Osteoblast (primary cell): Measurements from ENCODE around the gene TBCA. TPM values are rescaled to one million over a fixed set of nuclear protein-coding genes. Genes with fewer than 3 reads are reported as not detected.
A peak's percentile ranks its signal among the peaks of the same experiment; 100 is the strongest.

Source experiments
- DNase-seq: peaks from one replicate; pipeline ENCODE4 v3.0.0; 2011; ENCODE audit warnings: low spot score, mixed read lengths; ENCODE audit not compliant: insufficient read length; ENCODE audit errors: missing footprints
- H2AFZ ChIP-seq: 2 replicates; pipeline ENCODE4 v1.6.0; 2011; ENCODE audit warnings: mild to moderate bottlenecking, low read length
- H3K27ac ChIP-seq: 2 replicates; pipeline ENCODE4 v1.5.1; 2011; ENCODE audit warnings: mild to moderate bottlenecking, low read depth, low read length, moderate library complexity
- H3K27me3 ChIP-seq: 2 replicates; pipeline ENCODE4 v1.6.0; 2012; ENCODE audit warnings: mild to moderate bottlenecking, control low read depth, inconsistent platforms, low read length, moderate library complexity; ENCODE audit not compliant: insufficient read depth
- H3K36me3 ChIP-seq: 2 replicates; pipeline ENCODE4 v1.5.1; 2011; ENCODE audit warnings: mild to moderate bottlenecking, low read length, control low read depth, moderate library complexity; ENCODE audit not compliant: insufficient read depth
- H3K4me1 ChIP-seq: 2 replicates; pipeline ENCODE4 v1.5.1; 2011; ENCODE audit warnings: mild to moderate bottlenecking, low read length, control low read depth, moderate library complexity; ENCODE audit not compliant: insufficient read depth
- H3K4me2 ChIP-seq: 2 replicates; pipeline ENCODE4 v1.6.0; 2011; ENCODE audit warnings: mild to moderate bottlenecking, low read length; ENCODE audit not compliant: insufficient read depth
- H3K4me3 ChIP-seq: fragments of 200-600 bp; sonication (generic); 3 replicates; pipeline ENCODE4 v1.5.1; 2012; ENCODE audit warnings: mild to moderate bottlenecking, low read length, inconsistent platforms; ENCODE audit not compliant: insufficient read depth
- H3K79me2 ChIP-seq: 2 replicates; pipeline ENCODE4 v1.6.0; 2012; ENCODE audit warnings: mild to moderate bottlenecking, low read length, control low read depth, inconsistent platforms; ENCODE audit not compliant: insufficient read depth
- H3K9me3 ChIP-seq: 2 replicates; pipeline ENCODE4 v1.5.1; 2011; ENCODE audit warnings: low read depth, low read length, control low read depth
- H4K20me1 ChIP-seq: 2 replicates; pipeline ENCODE4 v1.6.0; 2012; ENCODE audit warnings: mild to moderate bottlenecking, low read length, control low read depth; ENCODE audit not compliant: insufficient read depth
- total RNA-seq: library from RNA; depleted of rRNA; stranded (reverse); fragments of >200 nt; gene quantifications from 2 replicates; pipeline ENCODE4 v1.2.3, GENCODE V29; 2012
- TF ChIP-seq, protein P1 (sequence below): IDR thresholded peaks from 2 replicates; pipeline ENCODE4 v1.5.1; 2011; ENCODE audit warnings: mild to moderate bottlenecking, low read depth, low read length, moderate library complexity; ENCODE audit errors: extremely low read depth

TBCA gene, protein sequence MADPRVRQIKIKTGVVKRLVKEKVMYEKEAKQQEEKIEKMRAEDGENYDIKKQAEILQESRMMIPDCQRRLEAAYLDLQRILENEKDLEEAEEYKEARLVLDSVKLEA
- 103 and 113 TPM in 2 replicates for total RNA-seq

DNA sequence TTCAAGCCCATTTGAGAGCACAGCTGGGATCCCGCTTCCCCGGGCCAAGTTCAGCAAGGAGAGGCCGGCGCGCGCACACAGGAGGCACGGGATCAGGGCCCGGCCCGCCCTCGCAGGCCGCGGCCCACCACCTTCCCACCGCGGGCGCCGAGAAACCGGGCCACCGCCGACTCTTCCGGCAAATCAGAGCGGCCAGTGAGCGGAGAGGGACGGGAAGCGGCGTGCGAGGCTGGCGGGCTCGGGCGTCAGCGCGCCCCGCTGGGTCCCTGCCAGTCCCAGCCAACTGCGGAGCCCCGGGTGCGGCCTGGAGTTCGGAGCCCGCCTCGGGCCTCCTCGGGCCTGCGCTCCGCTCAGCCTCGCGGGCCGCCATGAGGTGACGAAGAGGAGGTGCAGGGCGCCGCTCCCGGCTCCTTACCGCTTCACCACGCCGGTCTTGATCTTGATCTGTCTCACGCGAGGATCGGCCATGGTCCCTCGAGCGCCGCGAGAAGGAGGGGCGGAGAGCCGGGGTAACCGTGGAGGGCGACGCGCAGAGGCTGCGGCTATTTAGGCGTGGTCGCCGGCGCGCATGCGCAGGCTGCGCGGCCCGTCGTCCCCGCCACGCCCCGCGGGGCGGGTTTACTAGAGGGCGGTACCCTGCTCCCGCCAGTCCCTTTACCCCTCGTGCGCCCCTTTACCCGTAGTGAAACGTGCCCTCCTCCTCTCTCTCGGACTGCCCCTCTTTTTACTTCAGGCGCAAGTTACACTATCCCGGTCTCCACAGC lies at the start of gene TBCA:
TBCA (minus strand) TSS at position 550 of the 764 bp plus-strand sequence; CDS start at position 468, 82 bp downstream.
- TF ChIP-seq, protein P1, sequence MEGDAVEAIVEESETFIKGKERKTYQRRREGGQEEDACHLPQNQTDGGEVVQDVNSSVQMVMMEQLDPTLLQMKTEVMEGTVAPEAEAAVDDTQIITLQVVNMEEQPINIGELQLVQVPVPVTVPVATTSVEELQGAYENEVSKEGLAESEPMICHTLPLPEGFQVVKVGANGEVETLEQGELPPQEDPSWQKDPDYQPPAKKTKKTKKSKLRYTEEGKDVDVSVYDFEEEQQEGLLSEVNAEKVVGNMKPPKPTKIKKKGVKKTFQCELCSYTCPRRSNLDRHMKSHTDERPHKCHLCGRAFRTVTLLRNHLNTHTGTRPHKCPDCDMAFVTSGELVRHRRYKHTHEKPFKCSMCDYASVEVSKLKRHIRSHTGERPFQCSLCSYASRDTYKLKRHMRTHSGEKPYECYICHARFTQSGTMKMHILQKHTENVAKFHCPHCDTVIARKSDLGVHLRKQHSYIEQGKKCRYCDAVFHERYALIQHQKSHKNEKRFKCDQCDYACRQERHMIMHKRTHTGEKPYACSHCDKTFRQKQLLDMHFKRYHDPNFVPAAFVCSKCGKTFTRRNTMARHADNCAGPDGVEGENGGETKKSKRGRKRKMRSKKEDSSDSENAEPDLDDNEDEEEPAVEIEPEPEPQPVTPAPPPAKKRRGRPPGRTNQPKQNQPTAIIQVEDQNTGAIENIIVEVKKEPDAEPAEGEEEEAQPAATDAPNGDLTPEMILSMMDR: peak; percentile 21
- Histone ChIP-seq H3K79me2 (peaks cover 50% of the 10 kb centered on the region), H2AFZ (peak within 1 kb of the TSS; percentile 98), H4K20me1 (peaks cover 37% of the 10 kb centered on the region), H3K36me3 (no peaks in the 10 kb centered on the region), H3K4me3 (peak within 1 kb of the TSS; percentile 92), H3K4me1 (peaks cover 21% of the 10 kb centered on the region), H3K27me3 (no peaks in the 10 kb centered on the region), H3K4me2 (peak within 1 kb of the TSS; percentile 93), H3K9me3 (no peaks in the 10 kb centered on the region), H3K27ac (peak within 1 kb of the TSS; percentile 98)
- peak; percentile 94 for DNase-seq

DNA sequence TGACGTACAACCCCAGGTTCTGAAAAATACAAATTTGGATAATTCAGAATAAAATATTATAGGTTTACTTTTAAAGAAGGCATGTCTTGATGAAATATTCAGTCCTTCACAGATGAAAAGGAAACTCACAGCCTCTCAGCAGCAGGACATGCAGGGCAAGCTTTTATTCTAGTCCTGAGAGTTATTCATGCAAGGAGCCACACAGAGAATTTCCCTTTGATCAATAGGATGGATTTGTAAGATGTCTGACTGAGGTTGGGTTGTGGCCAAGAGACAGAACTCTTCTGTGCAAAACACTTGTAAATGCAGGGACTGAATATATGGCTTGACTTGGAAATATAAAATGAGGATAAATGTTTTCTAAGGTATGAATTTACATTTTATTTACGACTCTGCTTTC lies 48.8 kb upstream of the TBCA start:
- H3K4me2 ChIP-seq: no peak overlapping the region
- H3K27ac ChIP-seq: no peak overlapping the region
- peaks cover 33% of the 10 kb centered on the region for H3K27me3 ChIP-seq
- H3K36me3 ChIP-seq: no peaks in the 10 kb centered on the region
- H4K20me1 ChIP-seq: no peaks in the 10 kb centered on the region
- H3K4me3 ChIP-seq: no peak overlapping the region
- no peaks in the 10 kb centered on the region for H3K79me2 ChIP-seq
- H3K4me1 ChIP-seq: no peaks in the 10 kb centered on the region
- H2AFZ ChIP-seq: no peak overlapping the region
- DNase-seq: no peak
- H3K9me3 ChIP-seq: no peaks in the 10 kb centered on the region
- TF ChIP-seq, protein P1: no peak

DNA sequence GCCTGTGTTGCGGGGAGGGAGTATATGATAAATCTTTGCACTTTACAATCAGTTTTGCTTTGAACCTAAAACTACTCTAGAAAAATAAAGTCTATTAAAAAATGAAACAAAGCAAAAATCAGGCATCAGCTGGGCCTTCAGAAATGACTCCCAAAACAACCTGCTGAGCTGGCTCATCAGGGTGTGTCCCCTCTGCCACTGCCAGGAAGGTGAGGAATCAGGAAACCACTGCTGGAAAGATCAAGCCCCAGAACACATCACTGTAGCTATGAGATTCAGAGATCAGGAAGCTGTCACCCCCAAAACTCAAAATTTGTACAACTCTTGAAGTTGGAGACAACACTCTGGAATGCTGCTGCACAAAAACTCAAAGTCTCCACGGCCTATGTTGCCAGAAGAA lies 40.5 kb upstream of the TBCA start:
- Histone ChIP-seq H3K27me3 (peaks cover 12% of the 10 kb centered on the region), H3K9me3 (no peaks in the 10 kb centered on the region), H3K27ac (no peak overlapping the region), H3K4me3 (no peak overlapping the region), H3K4me1 (no peaks in the 10 kb centered on the region), H2AFZ (no peak overlapping the region), H4K20me1 (no peaks in the 10 kb centered on the region), H3K79me2 (no peaks in the 10 kb centered on the region), H3K4me2 (no peak overlapping the region), H3K36me3 (no peaks in the 10 kb centered on the region)
- peak; percentile 32 for DNase-seq
- TF ChIP-seq, protein P1: no peak

DNA sequence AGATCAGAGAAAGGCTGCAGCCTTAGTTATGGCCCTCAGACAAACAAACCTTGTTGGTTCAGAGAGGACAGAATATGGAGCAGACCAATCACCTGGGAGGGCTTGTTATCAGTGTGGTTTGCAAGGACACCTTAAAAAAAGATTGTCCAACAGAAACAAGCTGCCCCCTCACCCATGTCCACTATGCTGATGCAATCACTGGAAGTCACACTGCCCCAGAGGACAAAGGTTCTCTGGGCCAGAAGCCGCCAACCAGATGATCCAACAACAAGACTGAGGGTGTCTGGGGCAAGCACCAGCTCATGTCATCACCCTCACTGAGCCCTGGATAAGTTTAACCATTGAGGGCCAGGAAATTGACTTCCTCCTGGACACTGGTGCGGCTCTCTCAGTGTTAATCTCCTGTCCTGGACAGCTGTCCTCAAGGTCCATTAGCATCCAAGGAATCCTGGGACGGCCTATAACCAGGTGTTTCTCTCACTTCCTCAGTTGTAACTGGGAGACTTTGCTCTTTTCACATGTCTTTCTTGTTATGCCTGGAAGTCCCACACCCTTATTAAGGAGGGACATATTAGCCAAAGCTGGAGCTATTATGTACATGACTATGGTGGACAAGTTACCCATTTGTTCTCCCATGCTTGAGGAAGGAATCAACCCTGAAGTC lies 36.9 kb upstream of the TBCA start:
- no peak for DNase-seq
- Histone ChIP-seq H3K27ac (no peak overlapping the region), H3K4me2 (no peak overlapping the region), H4K20me1 (no peaks in the 10 kb centered on the region), H3K4me1 (no peaks in the 10 kb centered on the region), H3K36me3 (no peaks in the 10 kb centered on the region), H3K4me3 (no peak overlapping the region), H3K79me2 (no peaks in the 10 kb centered on the region), H2AFZ (no peak overlapping the region), H3K27me3 (peaks cover 9% of the 10 kb centered on the region), H3K9me3 (no peaks in the 10 kb centered on the region)
- TF ChIP-seq, protein P1: no peak
